Measurements from ENCODE around the gene LRRC55. TPM values are rescaled to one million over a fixed set of nuclear protein-coding genes. Genes with fewer than 3 reads are reported as not detected.

Gene LRRC55
- total and polyA plus RNA-seq, 2 experiments from 2014 or later = 0.15 to 1.5 TPM

DNA sequence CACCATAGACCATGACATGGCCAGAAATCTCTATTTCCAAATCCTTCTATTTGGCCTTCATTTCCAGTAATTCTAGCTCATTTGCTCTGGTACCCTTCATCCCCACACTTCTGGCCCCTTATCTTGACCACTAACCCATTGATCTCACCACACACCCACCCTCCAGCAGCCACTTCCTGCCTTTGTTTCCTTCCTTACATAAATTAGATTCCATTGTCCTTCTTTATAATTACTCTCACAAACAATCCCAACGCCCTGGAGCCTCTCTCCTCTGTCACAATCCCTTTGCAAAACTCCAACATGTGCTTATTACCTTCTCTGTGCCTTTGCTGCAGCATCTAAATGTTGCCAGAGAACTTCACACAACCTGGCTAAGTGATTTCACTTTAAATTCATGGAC is 40.5 kb downstream of the LRRC55 start:
- H3K36me3 Mint-ChIP-seq (ENCODE audit: low read depth) = no peaks in the 10 kb centered on the region
- no peak for ATAC-seq
- H3K36me3 ChIP-seq (ENCODE audit: insufficient read depth) = no peaks in the 10 kb centered on the region
- H3K27me3 ChIP-seq (ENCODE audit: insufficient read depth) = no peaks in the 10 kb centered on the region
- no peaks in the 10 kb centered on the region for H3K9me3 Mint-ChIP-seq
- H3K4me1 Mint-ChIP-seq = no peaks in the 10 kb centered on the region
- no peak overlapping the region for H3K4me3 Mint-ChIP-seq
- no peak overlapping the region for H3K27ac ChIP-seq (ENCODE audit: low read depth)
- no peaks in the 10 kb centered on the region for H4K20me1 ChIP-seq (replicated peaks; ENCODE audit: insufficient read depth)
- H3K27me3 Mint-ChIP-seq (ENCODE audit: insufficient read depth, low read depth, poor library complexity) = no peaks in the 10 kb centered on the region
- TF ChIP-seq CTCF (conservative IDR thresholded peaks at IDR 0.05; ENCODE audit: low read depth in 2 of 2) (no peak), ZNF331 (CRISPR knock-in tag; IDR thresholded peaks at IDR 0.05; ENCODE audit: low read depth) (no peak), NANOG (IDR thresholded peaks at IDR 0.05; ENCODE audit: borderline replicate concordance) (no peak), POLR2AphosphoS5 (IDR thresholded peaks at IDR 0.05; ENCODE audit: low read depth) (no peak), EZH2phosphoT487 (IDR thresholded peaks at IDR 0.05; ENCODE audit: unreplicated experiment) (no peak), REST (IDR thresholded peaks at IDR 0.05; ENCODE audit: unreplicated experiment) (no peak), EZH2 (IDR thresholded peaks at IDR 0.05; ENCODE audit: low read depth, unreplicated experiment) (no peak), CREB1 (CRISPR knock-in tag; IDR thresholded peaks at IDR 0.05; ENCODE audit: low read depth) (no peak), JUNB (IDR thresholded peaks at IDR 0.05; ENCODE audit: unreplicated experiment) (no peak)
- TF ChIP-seq, protein P1, sequence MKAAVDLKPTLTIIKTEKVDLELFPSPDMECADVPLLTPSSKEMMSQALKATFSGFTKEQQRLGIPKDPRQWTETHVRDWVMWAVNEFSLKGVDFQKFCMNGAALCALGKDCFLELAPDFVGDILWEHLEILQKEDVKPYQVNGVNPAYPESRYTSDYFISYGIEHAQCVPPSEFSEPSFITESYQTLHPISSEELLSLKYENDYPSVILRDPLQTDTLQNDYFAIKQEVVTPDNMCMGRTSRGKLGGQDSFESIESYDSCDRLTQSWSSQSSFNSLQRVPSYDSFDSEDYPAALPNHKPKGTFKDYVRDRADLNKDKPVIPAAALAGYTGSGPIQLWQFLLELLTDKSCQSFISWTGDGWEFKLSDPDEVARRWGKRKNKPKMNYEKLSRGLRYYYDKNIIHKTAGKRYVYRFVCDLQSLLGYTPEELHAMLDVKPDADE (IDR thresholded peaks at IDR 0.05) = no peak
- TF ChIP-seq, protein P2, sequence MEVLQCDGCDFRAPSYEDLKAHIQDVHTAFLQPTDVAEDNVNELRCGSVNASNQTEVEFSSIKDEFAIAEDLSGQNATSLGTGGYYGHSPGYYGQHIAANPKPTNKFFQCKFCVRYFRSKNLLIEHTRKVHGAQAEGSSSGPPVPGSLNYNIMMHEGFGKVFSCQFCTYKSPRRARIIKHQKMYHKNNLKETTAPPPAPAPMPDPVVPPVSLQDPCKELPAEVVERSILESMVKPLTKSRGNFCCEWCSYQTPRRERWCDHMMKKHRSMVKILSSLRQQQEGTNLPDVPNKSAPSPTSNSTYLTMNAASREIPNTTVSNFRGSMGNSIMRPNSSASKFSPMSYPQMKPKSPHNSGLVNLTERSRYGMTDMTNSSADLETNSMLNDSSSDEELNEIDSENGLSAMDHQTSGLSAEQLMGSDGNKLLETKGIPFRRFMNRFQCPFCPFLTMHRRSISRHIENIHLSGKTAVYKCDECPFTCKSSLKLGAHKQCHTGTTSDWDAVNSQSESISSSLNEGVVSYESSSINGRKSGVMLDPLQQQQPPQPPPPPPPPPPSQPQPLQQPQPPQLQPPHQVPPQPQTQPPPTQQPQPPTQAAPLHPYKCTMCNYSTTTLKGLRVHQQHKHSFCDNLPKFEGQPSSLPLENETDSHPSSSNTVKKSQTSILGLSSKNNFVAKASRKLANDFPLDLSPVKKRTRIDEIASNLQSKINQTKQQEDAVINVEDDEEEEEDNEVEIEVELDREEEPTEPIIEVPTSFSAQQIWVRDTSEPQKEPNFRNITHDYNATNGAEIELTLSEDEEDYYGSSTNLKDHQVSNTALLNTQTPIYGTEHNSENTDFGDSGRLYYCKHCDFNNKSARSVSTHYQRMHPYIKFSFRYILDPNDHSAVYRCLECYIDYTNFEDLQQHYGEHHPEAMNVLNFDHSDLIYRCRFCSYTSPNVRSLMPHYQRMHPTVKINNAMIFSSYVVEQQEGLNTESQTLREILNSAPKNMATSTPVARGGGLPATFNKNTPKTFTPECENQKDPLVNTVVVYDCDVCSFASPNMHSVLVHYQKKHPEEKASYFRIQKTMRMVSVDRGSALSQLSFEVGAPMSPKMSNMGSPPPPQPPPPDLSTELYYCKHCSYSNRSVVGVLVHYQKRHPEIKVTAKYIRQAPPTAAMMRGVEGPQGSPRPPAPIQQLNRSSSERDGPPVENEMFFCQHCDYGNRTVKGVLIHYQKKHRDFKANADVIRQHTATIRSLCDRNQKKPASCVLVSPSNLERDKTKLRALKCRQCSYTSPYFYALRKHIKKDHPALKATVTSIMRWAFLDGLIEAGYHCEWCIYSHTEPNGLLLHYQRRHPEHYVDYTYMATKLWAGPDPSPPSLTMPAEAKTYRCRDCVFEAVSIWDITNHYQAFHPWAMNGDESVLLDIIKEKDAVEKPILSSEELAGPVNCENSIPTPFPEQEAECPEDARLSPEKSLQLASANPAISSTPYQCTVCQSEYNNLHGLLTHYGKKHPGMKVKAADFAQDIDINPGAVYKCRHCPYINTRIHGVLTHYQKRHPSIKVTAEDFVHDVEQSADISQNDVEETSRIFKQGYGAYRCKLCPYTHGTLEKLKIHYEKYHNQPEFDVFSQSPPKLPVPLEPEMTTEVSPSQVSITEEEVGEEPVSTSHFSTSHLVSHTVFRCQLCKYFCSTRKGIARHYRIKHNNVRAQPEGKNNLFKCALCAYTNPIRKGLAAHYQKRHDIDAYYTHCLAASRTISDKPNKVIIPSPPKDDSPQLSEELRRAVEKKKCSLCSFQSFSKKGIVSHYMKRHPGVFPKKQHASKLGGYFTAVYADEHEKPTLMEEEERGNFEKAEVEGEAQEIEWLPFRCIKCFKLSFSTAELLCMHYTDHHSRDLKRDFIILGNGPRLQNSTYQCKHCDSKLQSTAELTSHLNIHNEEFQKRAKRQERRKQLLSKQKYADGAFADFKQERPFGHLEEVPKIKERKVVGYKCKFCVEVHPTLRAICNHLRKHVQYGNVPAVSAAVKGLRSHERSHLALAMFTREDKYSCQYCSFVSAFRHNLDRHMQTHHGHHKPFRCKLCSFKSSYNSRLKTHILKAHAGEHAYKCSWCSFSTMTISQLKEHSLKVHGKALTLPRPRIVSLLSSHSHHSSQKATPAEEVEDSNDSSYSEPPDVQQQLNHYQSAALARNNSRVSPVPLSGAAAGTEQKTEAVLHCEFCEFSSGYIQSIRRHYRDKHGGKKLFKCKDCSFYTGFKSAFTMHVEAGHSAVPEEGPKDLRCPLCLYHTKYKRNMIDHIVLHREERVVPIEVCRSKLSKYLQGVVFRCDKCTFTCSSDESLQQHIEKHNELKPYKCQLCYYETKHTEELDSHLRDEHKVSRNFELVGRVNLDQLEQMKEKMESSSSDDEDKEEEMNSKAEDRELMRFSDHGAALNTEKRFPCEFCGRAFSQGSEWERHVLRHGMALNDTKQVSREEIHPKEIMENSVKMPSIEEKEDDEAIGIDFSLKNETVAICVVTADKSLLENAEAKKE (CRISPR knock-in tag; IDR thresholded peaks at IDR 0.05) = no peak
- no peaks in the 10 kb centered on the region; the same call in 1 of the 2 replicates for H3K4me1 ChIP-seq (ENCODE audit: insufficient read depth)
- H3K79me2 ChIP-seq (replicated peaks; ENCODE audit: insufficient read depth) = no peaks in the 10 kb centered on the region
- no peak overlapping the region for H3K4me2 ChIP-seq
- DNase-seq (ENCODE audit: low spot score) = no peak
- H3K27ac Mint-ChIP-seq = no peak overlapping the region
- H3F3A ChIP-seq (replicated peaks; ENCODE audit: low read depth) = no peaks in the 10 kb centered on the region
- H3K9me2 ChIP-seq (ENCODE audit: insufficient read depth) = peaks cover 11% of the 10 kb centered on the region
- H3K4me3 ChIP-seq = no peak overlapping the region
- peak overlapping the region; percentile 81; the same call in 1 of the 2 replicates for H2AFZ ChIP-seq
